Testis (tissue), 2 donors: ENCODE results near the gene TCF12.

Source experiments
- CTCF ChIP-seq, 3 experiments: fragments of 450-650 bp in 2 of 3; fragments of 200-600 bp in 1 of 3; sonication (generic) in 1 of 3; IDR thresholded peaks; one replicate each; pipeline ENCODE4 v1.5.1; 2016 to 2019; ENCODE audit warnings: antibody characterized with exemption in 3 of 3, mild to moderate bottlenecking in 2 of 3, moderate library complexity in 1 of 3
- POLR2A ChIP-seq: fragments of 450-650 bp; IDR thresholded peaks from one replicate; pipeline ENCODE4 v1.6.1; 2017; ENCODE audit warnings: antibody characterized with exemption, mild to moderate bottlenecking, moderate library complexity

- no peak for TF ChIP-seq CTCF (IDR thresholded peaks at IDR 0.05)
- TF ChIP-seq POLR2A: no peak
Measured at GRCh38 chr15:56994280-56994679, 75.8 kb downstream of the TCF12 start.
